Measurements from ENCODE around the gene CACNA1H.

- TF ChIP-seq POLR2A (IDR thresholded peaks at IDR 0.05; ENCODE audit: low read depth, low read length) (no peak), POLR2AphosphoS5 (IDR thresholded peaks at IDR 0.05; ENCODE audit: low read depth, low read length) (no peak), TAF1 (IDR thresholded peaks at IDR 0.05; ENCODE audit: borderline replicate concordance, low read depth, low read length) (no peak)
These were observed 92.6 kb downstream of the CACNA1H start for GRCh38 chr16:1245452-1246020.
